Astrocyte of the spinal cord (primary cell): ENCODE measurements around the gene LCN9.

Experiments
- DNase-seq: peaks from one replicate; pipeline ENCODE4 v3.0.0; 2011; ENCODE audit warnings: low read depth, low spot score
- H3K4me3 ChIP-seq: 2 replicates; pipeline ENCODE4 v1.5.1; 2011; ENCODE audit warnings: low read depth, mild to moderate bottlenecking, low read length, moderate library complexity
- in situ Hi-C: cut with HindIII; loops from 2 replicates; pipeline ENCODE4 v1.10.0; 2017; ENCODE audit warnings: low sequenced_read_pairs
- TF ChIP-seq, protein P1 (sequence below): IDR thresholded peaks from 2 replicates; pipeline ENCODE4 v1.5.1; 2012; ENCODE audit warnings: low read depth, mild to moderate bottlenecking, low read length, inconsistent platforms

The LCN9 gene

GRCh38 chr9:135680056-135680455 is 16.9 kb downstream of the LCN9 start:
- no peak for DNase-seq
- H3K4me3 ChIP-seq = no peak overlapping the region
- TF ChIP-seq, protein P1, sequence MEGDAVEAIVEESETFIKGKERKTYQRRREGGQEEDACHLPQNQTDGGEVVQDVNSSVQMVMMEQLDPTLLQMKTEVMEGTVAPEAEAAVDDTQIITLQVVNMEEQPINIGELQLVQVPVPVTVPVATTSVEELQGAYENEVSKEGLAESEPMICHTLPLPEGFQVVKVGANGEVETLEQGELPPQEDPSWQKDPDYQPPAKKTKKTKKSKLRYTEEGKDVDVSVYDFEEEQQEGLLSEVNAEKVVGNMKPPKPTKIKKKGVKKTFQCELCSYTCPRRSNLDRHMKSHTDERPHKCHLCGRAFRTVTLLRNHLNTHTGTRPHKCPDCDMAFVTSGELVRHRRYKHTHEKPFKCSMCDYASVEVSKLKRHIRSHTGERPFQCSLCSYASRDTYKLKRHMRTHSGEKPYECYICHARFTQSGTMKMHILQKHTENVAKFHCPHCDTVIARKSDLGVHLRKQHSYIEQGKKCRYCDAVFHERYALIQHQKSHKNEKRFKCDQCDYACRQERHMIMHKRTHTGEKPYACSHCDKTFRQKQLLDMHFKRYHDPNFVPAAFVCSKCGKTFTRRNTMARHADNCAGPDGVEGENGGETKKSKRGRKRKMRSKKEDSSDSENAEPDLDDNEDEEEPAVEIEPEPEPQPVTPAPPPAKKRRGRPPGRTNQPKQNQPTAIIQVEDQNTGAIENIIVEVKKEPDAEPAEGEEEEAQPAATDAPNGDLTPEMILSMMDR = no peak
- in situ Hi-C loops = no loop called here

GRCh38 chr9:135681161-135681560 is 18.1 kb downstream of the LCN9 start:
- no peak for DNase-seq
- in situ Hi-C loops = no loop called here
- H3K4me3 ChIP-seq = no peak overlapping the region
- TF ChIP-seq, protein P1 = no peak

DNA sequence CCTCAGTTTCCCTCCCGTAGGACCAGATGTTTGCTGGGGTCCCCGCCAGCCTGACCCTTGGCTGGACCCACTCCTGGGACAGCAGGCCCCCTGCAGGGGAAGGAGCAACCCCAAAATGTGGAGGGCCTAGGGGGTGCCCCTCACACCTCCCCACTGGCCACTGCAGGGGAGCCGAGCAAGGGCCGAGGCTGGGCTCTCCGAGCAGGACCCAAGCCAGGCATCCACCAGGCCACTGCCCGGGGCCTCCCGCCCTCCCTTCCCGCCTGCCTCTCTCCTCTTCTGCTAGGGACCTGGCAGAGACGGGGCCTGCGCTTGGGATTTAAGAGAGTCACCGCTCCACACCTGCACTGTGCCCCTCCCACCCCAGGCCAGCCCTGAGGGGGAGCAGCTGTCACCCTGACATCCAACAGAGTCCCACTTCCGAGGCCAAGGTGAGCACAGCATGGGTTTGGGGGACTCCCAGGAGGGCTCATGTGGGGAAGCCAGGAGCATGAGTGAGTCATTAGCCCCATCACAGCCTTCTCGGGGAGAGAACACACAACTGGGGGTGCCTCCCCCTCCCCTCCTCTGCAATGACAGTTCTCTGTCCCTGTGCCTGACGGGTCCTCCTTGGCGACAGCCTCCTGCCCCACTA is 20.4 kb downstream of the LCN9 start:
- in situ Hi-C loops = no loop called here
- no peak overlapping the region for H3K4me3 ChIP-seq
- TF ChIP-seq, protein P1 = no peak
- no peak for DNase-seq

DNA sequence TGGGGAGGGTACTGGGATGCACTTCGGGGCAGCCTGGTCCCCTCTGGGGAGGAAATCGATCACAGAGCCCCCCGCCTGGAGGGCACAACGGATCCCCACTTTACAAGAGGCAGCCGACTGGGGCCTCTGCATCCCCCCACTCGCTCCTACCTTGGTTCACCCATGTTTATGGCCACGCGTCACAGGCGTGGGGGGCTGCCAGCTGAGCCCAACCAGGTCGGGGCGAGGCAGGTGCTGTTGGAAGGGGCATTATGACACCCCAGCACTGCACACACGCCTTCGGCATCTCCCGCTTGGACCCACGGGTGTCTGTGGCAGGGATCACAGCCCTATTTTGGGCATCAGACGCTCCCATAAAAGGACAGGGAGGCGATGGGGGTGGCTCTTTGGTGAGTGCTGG is 21.6 kb downstream of the LCN9 start:
- DNase-seq = no peak
- TF ChIP-seq, protein P1 = no peak
- no peak overlapping the region for H3K4me3 ChIP-seq
- in situ Hi-C loops = no loop called here

DNA sequence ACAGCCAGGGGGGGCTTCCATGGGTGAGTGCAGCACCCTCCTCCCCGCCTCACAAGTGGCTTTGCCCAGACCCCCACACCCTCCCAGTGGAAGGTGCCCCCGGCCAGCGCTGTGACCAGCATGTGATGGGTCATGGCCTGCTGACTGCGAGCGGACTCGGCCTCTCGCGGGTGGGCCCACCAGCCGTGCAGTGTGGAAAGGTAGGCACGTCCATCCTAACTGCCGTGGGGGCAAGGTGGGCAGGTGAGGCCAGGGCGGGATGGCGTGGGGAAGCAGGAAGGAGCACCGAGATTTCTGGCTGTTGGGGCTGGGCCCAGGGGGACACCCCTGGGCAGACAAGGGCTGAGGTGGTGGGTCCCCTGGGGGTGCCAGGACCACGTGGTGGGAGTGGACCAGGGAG is 24.1 kb downstream of the LCN9 start:
- no peak for DNase-seq
- TF ChIP-seq, protein P1 = no peak
- no peak overlapping the region for H3K4me3 ChIP-seq
- in situ Hi-C loops = no loop called here

DNA sequence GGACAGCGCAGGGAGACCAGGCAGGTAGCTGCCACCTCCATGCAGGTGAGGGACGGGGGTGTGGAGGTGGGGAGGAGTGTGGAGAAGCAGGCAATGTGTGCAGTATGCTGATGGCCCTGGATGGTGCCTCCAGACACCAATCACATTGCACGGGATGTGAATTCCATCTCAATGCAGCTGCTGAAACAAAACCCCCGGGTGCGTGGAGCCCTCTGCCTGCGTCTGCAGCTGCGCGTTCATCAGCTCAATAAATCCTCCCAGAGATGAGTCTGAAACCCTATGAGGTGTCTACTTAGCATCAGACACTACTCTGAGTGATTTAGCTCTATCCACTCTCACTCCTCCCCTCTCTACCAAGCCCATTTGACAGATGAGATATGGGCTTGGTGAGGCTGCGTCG is 25.9 kb downstream of the LCN9 start:
- no peak overlapping the region for H3K4me3 ChIP-seq
- in situ Hi-C loops = no loop called here
- no peak for DNase-seq
- TF ChIP-seq, protein P1 = no peak
